ENCODE results near the gene PKP2.

DNA sequence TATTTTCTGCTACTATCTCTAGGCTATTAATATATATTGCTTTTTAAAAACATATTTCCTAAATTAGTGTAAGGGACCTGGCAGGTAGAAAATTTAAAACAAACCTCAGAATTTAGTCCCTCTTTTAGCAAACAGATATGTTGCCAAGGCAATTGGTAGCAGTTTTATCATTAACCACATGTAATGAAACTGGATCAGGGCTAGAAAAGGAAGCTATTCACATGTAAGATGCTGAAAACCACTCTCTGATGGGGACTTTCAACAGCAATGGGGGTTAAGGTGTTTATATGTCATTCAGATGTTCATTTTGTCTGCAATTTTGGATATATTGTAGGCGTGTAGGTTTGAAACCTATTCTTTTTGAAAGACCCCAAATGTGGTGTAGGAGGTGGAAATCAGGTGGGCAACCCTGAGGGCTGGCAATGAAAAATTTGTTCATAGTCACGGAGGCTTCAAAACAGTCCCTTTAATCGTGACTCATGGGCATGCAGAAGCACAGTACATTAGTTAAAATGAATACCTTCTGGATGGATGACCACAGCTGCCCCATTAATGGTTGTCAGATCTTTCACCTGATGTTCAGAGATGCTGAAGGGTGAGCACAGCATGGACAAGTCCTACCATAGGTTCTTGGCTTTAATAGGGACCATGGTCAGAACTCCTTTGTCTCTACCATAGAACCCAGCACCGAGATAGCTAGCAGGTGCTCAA is 5.9 kb upstream of the PKP2 start:
- TF ChIP-seq, protein P1, sequence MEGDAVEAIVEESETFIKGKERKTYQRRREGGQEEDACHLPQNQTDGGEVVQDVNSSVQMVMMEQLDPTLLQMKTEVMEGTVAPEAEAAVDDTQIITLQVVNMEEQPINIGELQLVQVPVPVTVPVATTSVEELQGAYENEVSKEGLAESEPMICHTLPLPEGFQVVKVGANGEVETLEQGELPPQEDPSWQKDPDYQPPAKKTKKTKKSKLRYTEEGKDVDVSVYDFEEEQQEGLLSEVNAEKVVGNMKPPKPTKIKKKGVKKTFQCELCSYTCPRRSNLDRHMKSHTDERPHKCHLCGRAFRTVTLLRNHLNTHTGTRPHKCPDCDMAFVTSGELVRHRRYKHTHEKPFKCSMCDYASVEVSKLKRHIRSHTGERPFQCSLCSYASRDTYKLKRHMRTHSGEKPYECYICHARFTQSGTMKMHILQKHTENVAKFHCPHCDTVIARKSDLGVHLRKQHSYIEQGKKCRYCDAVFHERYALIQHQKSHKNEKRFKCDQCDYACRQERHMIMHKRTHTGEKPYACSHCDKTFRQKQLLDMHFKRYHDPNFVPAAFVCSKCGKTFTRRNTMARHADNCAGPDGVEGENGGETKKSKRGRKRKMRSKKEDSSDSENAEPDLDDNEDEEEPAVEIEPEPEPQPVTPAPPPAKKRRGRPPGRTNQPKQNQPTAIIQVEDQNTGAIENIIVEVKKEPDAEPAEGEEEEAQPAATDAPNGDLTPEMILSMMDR (conservative IDR thresholded peaks at IDR 0.05; ENCODE audit: low read length) = no peak
- TF ChIP-seq EZH2phosphoT487 (IDR thresholded peaks at IDR 0.05; ENCODE audit: borderline replicate concordance, low read depth, low read length) = no peak

Measured in OCI-LY7 (cell line).